Panc1 (cell line): Measurements from ENCODE around the gene TRPV5. TPM values are rescaled to one million over a fixed set of nuclear protein-coding genes. Genes with fewer than 3 reads are reported as not detected.

ENCODE experiments used
- ATAC-seq: fragments of 200-7000 bp; cut with Tn5 transposase; 2 replicates; pipeline ENCODE4 v1.9.1; 2020; ENCODE audit warnings: mild to moderate bottlenecking, moderate library complexity
- BruUV-seq: library from RNA; stranded (reverse); fragments of 400-500 nt; replicated peaks from 2 replicates; lab custom pipeline; 2021; lab: Mats Ljungman, UMichigan
- CTCF ChIA-PET: fragments of 300-600 bp; sonication (Branson Sonifier 250); formaldehyde crosslinking; loops from one replicate; lab custom pipeline; 2022; ENCODE audit warnings: antibody characterized with exemption; lab: Charles Lee
- POLR2A ChIA-PET: fragments of 300-600 bp; sonication (Branson Sonifier 250); formaldehyde crosslinking; loops from one replicate; lab custom pipeline; 2022; ENCODE audit warnings: antibody characterized with exemption; lab: Charles Lee
- DNase-seq: peaks from one replicate; pipeline ENCODE4 v3.0.0-alpha.2; 2010; ENCODE audit warnings: low read depth, low spot score
- H3K27ac ChIP-seq: 2 replicates; pipeline ENCODE4 v1.5.1; 2011; ENCODE audit warnings: mild to moderate bottlenecking, low read length, inconsistent platforms
- H3K27me3 ChIP-seq: fragments of 200-500 bp; sonication (Bioruptor generic); 2 replicates; pipeline ENCODE4 v1.6.0; 2014; ENCODE audit warnings: low read length, inconsistent platforms; ENCODE audit not compliant: control insufficient read depth, insufficient read depth
- H3K36me3 ChIP-seq: fragments of 200-500 bp; sonication (Bioruptor generic); 2 replicates; pipeline ENCODE4 v1.5.1; 2014; ENCODE audit warnings: inconsistent platforms, mild to moderate bottlenecking, low read length, moderate library complexity; ENCODE audit not compliant: control insufficient read depth, insufficient read depth
- H3K4me1 ChIP-seq: 2 replicates; pipeline ENCODE4 v1.5.1; 2011; ENCODE audit warnings: inconsistent platforms, mild to moderate bottlenecking, low read length, moderate library complexity; ENCODE audit not compliant: control insufficient read depth, insufficient read depth
- H3K4me3 ChIP-seq, 2 experiments: 2 replicates each; pipeline ENCODE4 v1.5.1; 2011 to 2012; ENCODE audit warnings: low read depth in 2 of 2, low read length in 2 of 2, mild to moderate bottlenecking in 2 of 2, inconsistent platforms in 1 of 2, moderate library complexity in 1 of 2
- H3K9me3 ChIP-seq: fragments of 200-500 bp; sonication (Bioruptor generic); 2 replicates; pipeline ENCODE4 v1.5.1; 2014; ENCODE audit warnings: low read depth, mild to moderate bottlenecking, inconsistent platforms, low read length, moderate library complexity; ENCODE audit not compliant: control insufficient read depth, insufficient read depth
- POLR2AphosphoS5 ChIP-seq: IDR thresholded peaks from 2 replicates; pipeline ENCODE4 v1.6.1; 2012; ENCODE audit warnings: mild to moderate bottlenecking, low read depth, low read length, moderate library complexity
- SIN3A ChIP-seq: IDR thresholded peaks from 2 replicates; pipeline ENCODE4 v1.6.1; 2012; ENCODE audit warnings: low read depth, mild to moderate bottlenecking, low read length, moderate library complexity, borderline replicate concordance; ENCODE audit not compliant: insufficient read depth
- TCF7L2 ChIP-seq: IDR thresholded peaks from 2 replicates; pipeline ENCODE4 v1.6.1; 2011; ENCODE audit warnings: mild to moderate bottlenecking, low read depth, low read length, inconsistent platforms
- in situ Hi-C: cut with HindIII; loops from 2 replicates; pipeline ENCODE4 v1.10.0; 2016; ENCODE audit warnings: low sequenced_read_pairs, low pct_unique_long_range_greater_than_20kb
- intact Hi-C: fragments of 100-400 bp; cut with micrococcal nuclease; formaldehyde crosslinking; loops from one replicate; pipeline ENCODE4 v1.10.0; 2022; ENCODE audit not compliant: unreplicated experiment
- total RNA-seq: library from RNA; stranded (reverse); gene quantifications from one replicate; pipeline ENCODE4 v1.2.1, GENCODE V29; 2021; ENCODE audit not compliant: unreplicated experiment
- TF ChIP-seq, protein P1 (sequence below), 2 experiments: IDR thresholded peaks; 2 replicates each; pipeline ENCODE4 v1.6.1; 2011 to 2012; ENCODE audit warnings: low read depth in 2 of 2, control low read depth in 1 of 2, low read length in 1 of 2, mild to moderate bottlenecking in 1 of 2, moderate library complexity in 1 of 2; ENCODE audit not compliant: insufficient read depth in 1 of 2
- TF ChIP-seq, protein P2 (sequence below): fragments of 450-650 bp; IDR thresholded peaks from 2 replicates; pipeline ENCODE4 v1.5.1; 2017; ENCODE audit warnings: mild to moderate bottlenecking

TRPV5 gene
- total RNA-seq, 1 experiment from 2014 or later, result not detected

DNA sequence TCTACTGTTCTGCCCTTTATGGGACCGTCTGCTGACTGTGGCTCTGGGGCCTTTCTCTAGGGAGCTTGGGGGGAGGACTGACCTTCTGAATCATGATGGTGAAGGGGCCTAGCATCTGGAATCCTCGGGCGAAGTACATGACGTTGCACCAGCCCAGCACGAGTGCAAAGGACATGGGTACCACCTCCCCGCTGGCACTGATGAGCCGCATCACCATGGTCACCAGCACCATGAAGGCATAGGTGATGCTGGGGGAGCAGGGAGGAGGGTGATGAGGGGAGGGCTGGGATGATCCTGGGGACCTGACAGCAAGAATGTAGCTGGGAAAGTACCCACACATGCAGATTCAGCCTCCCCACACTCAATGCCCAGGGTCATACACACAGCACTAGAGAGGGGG lies 59.1 kb downstream of the TRPV5 start:
- H3K27me3 ChIP-seq, result peaks cover 7% of the 10 kb centered on the region
- H3K27ac ChIP-seq, result no peak overlapping the region
- no peak for DNase-seq
- CTCF ChIA-PET, result no interaction called here
- no peaks in the 10 kb centered on the region for H3K4me1 ChIP-seq
- in situ Hi-C loops, result no loop called here
- H3K4me3 ChIP-seq, result no peak overlapping the region
- ATAC-seq, result no peak
- POLR2A ChIA-PET, result no interaction called here
- no peaks in the 10 kb centered on the region for H3K36me3 ChIP-seq
- TF ChIP-seq, protein P1, sequence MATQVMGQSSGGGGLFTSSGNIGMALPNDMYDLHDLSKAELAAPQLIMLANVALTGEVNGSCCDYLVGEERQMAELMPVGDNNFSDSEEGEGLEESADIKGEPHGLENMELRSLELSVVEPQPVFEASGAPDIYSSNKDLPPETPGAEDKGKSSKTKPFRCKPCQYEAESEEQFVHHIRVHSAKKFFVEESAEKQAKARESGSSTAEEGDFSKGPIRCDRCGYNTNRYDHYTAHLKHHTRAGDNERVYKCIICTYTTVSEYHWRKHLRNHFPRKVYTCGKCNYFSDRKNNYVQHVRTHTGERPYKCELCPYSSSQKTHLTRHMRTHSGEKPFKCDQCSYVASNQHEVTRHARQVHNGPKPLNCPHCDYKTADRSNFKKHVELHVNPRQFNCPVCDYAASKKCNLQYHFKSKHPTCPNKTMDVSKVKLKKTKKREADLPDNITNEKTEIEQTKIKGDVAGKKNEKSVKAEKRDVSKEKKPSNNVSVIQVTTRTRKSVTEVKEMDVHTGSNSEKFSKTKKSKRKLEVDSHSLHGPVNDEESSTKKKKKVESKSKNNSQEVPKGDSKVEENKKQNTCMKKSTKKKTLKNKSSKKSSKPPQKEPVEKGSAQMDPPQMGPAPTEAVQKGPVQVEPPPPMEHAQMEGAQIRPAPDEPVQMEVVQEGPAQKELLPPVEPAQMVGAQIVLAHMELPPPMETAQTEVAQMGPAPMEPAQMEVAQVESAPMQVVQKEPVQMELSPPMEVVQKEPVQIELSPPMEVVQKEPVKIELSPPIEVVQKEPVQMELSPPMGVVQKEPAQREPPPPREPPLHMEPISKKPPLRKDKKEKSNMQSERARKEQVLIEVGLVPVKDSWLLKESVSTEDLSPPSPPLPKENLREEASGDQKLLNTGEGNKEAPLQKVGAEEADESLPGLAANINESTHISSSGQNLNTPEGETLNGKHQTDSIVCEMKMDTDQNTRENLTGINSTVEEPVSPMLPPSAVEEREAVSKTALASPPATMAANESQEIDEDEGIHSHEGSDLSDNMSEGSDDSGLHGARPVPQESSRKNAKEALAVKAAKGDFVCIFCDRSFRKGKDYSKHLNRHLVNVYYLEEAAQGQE (IDR thresholded peaks at IDR 0.05; ENCODE audit: insufficient read depth in 1 of 2, low read depth in 2 of 2, low read length in 1 of 2), result no peak
- no peaks in the 10 kb centered on the region for H3K9me3 ChIP-seq
- intact Hi-C loops, result no loop called here
- BruUV-seq, result no TSS peak

DNA sequence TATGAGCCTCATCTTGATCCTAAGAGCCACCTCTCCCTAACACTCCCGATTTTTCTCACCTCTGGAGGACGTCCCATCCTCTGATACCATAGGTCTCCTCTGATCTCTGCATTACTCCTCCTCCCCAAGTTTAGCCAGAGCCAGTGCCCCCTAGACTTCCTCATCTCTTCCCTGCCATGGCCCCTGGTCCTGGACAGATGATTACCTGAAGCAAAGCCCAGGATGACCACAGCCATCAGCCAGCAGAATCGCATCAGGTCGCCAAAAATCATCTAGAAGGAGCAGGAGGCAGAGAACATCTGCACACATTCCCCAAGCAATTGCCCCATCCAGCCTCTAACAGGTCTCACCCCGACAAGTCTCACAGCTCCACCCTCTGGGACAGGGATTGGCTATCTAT lies 59.7 kb downstream of the TRPV5 start:
- TF ChIP-seq POLR2AphosphoS5 (no peak), TCF7L2 (no peak), SIN3A (no peak)
- TF ChIP-seq, protein P2, sequence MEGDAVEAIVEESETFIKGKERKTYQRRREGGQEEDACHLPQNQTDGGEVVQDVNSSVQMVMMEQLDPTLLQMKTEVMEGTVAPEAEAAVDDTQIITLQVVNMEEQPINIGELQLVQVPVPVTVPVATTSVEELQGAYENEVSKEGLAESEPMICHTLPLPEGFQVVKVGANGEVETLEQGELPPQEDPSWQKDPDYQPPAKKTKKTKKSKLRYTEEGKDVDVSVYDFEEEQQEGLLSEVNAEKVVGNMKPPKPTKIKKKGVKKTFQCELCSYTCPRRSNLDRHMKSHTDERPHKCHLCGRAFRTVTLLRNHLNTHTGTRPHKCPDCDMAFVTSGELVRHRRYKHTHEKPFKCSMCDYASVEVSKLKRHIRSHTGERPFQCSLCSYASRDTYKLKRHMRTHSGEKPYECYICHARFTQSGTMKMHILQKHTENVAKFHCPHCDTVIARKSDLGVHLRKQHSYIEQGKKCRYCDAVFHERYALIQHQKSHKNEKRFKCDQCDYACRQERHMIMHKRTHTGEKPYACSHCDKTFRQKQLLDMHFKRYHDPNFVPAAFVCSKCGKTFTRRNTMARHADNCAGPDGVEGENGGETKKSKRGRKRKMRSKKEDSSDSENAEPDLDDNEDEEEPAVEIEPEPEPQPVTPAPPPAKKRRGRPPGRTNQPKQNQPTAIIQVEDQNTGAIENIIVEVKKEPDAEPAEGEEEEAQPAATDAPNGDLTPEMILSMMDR, result no peak
- TF ChIP-seq, protein P1 (IDR thresholded peaks at IDR 0.05; ENCODE audit: insufficient read depth in 1 of 2, low read depth in 2 of 2, low read length in 1 of 2), result no peak
- no peak for ATAC-seq
- intact Hi-C loops, result no loop called here
- Histone ChIP-seq H3K36me3 (no peaks in the 10 kb centered on the region), H3K4me1 (no peaks in the 10 kb centered on the region), H3K9me3 (no peaks in the 10 kb centered on the region), H3K27me3 (peaks cover 2% of the 10 kb centered on the region), H3K4me3 (no peak overlapping the region), H3K27ac (no peak overlapping the region)
- in situ Hi-C loops, result no loop called here
- no TSS peak for BruUV-seq
- DNase-seq, result no peak
- ChIA-PET CTCF (interaction anchor here (0.6 kb wide), 1 partner anchor 127 kb away, joined by 3 read pairs; no protein-coding TSS in a partner anchor), POLR2A (no interaction called here)
